ENCODE measurements around the gene RPTOR. TPM values are rescaled to one million over a fixed set of nuclear protein-coding genes. Genes with fewer than 3 reads are reported as not detected.

Gene RPTOR
- total RNA-seq, 1 experiment from 2014 or later, result 30.6 TPM

DNA sequence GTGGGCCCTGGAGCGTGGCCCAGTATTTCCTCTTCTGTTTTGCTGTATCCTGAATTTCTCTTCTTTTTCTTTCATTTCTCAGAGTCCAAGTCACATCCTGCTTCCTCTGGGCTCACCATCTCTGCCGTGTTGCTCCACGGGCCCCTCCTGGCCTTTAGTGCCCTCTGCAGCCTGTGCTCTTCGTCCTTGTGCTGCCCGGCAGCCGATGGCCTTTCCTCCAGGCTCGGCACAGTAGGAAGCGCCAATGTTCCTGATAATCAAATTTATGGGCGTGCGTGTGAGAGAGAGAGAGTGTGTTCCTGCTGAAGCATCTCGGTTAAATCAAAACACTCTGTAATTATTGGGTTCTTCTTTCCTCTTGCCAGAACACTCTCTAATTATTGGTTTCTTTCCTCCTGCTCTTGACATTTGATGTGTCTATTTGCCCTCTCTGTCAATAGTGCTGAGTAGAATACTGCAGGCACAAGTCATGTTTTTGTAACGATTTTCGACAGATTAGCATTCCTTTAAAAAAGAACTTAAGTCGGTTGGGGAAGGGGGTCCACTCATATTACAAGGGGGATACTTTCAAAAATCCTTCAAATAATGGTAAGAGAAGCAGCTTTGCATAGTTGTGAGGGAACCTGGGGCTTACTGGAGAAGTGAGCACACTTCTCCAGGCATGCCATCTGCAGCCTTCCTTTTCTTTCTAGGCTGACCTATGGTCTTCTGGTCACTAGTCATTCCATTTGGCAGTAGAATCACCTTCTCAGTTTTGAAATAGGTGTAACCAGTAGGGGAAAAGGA, 126.6 kb downstream of the RPTOR start:
- Histone ChIP-seq H3K36me3 (peaks cover 12% of the 10 kb centered on the region), H3K4me3 (no peak overlapping the region), H3K9me3 (no peaks in the 10 kb centered on the region), H3K27me3 (no peaks in the 10 kb centered on the region)
- no peak for DNase-seq

- Histone ChIP-seq H3K36me3 (peaks cover 12% of the 10 kb centered on the region), H3K9me3 (no peaks in the 10 kb centered on the region), H3K4me3 (no peak overlapping the region), H3K27me3 (no peaks in the 10 kb centered on the region)
- DNase-seq, result no peak
Observed at GRCh38 chr17:80671825-80672110, 127.1 kb downstream of the RPTOR start.

DNA sequence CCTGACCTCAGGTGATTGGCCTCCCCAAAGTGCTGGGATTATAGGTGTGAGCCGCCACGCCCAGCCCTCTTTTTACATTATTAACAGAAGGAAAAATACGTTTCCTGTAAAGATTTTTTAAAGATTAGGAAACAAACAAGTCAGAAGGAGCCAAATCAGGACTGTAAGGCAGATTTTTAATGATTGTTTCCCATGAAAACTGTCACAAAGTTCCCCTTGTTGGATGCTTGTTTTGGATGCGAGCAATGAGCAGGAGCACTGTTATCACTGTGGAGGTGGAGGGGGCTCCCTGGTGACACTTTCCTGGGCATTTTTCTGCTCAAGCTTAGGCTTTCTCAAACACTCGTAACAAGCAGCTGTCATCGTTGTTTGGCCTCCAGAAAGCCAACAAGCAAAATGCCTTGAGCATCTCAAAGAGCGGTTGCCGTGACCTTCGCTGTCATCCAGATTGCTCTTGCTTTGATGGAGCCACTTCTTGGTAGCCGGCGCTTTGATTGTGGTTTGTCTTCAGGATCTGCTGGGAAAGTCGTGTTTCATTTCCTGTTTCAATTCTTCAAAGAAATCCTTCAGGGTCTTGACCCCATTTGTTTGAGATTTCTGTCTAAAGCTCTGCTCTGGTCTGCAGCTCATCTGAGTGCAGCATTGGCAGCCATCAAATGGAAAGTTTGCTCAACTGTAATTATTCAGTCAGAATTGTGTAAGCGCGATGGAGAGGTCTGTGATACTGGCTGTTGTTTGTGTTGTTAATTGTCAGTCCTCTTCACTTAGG, 128.7 kb downstream of the RPTOR start:
- no peak for DNase-seq
- H3K4me3 ChIP-seq, result no peak overlapping the region
- H3K36me3 ChIP-seq, result peaks cover 12% of the 10 kb centered on the region
- no peaks in the 10 kb centered on the region for H3K9me3 ChIP-seq
- no peaks in the 10 kb centered on the region for H3K27me3 ChIP-seq

DNA sequence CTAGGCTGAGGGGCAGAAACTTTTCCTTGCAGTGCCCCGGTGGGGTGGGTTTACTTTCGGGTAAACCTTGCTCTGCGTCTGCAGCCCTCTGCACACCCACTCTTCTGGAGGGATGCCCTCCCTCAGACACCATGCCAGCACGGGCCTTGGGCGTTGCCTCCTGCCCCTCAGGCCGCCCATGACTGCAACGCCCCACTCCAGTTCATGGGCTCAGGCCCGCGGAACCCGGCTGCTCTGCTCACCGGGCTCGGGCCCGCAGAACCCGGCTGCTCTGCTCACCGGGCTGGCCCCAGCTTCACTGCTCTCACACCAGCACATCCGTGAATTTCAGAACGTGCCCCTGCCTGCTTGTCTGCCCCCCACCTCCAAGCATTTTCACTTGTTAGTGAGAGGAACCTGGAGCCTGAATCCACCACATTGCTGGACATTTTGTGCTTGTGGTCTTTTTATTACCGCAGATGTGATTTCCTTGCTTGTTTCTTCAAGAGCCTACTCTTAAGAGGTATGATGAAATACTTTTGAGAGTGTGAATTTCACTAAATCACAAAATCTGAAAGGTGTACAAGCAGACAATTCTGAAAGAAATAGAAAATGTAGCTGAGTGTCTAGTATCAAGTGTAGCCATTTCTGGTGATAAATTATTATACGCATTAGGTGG, 130.9 kb downstream of the RPTOR start:
- H3K36me3 ChIP-seq, result peaks cover 12% of the 10 kb centered on the region
- no peak overlapping the region for H3K4me3 ChIP-seq
- H3K27me3 ChIP-seq, result no peaks in the 10 kb centered on the region
- no peak for DNase-seq
- no peaks in the 10 kb centered on the region for H3K9me3 ChIP-seq

GRCh38 chr17:80676096-80676466, 131.4 kb downstream of the RPTOR start:
- H3K27me3 ChIP-seq, result no peaks in the 10 kb centered on the region
- no peak overlapping the region for H3K4me3 ChIP-seq
- DNase-seq, result no peak
- no peaks in the 10 kb centered on the region for H3K9me3 ChIP-seq
- H3K36me3 ChIP-seq, result peaks cover 10% of the 10 kb centered on the region

DNA sequence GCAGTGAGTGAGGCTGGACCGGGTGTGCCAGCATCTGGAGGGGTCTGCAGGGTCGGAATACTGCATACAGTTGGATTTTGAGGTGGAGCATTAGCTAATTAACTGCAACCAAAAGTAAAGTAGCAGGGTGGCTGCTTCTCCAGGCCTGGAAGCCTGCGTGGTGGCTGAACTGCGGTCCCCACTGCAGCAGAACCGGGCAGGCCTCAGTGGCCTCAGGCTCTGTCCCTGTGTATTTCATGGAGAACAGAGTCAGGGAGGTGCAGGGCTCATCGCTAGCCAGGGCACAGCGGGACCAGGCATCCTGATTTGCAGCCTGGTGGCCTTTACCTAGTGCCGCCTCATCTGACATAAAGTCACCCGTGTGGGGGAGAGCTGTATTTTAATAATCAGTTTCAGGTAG, 131.9 kb downstream of the RPTOR start:
- DNase-seq, result no peak
- Histone ChIP-seq H3K4me3 (no peak overlapping the region), H3K36me3 (peaks cover 5% of the 10 kb centered on the region)

GRCh38 chr17:80677214-80677756, 132.6 kb downstream of the RPTOR start:
- Histone ChIP-seq H3K9me3 (no peaks in the 10 kb centered on the region), H3K36me3 (no peaks in the 10 kb centered on the region), H3K27me3 (no peaks in the 10 kb centered on the region), H3K4me3 (no peak overlapping the region)
- DNase-seq, result no peak

More for the DNA sequence above, 131.9 kb downstream of the RPTOR start:
- no peaks in the 10 kb centered on the region for H3K9me3 ChIP-seq
- H3K27me3 ChIP-seq, result no peaks in the 10 kb centered on the region

- Histone ChIP-seq H3K4me3 (no peak overlapping the region), H3K27me3 (no peaks in the 10 kb centered on the region), H3K36me3 (0 out of 2 replicates have a peak, but pooled peaks cover 3% of the 10 kb centered on the region), H3K9me3 (no peaks in the 10 kb centered on the region)
- DNase-seq, result no peak
Observed at GRCh38 chr17:80679816-80680215, 135.2 kb downstream of the RPTOR start.

DNA sequence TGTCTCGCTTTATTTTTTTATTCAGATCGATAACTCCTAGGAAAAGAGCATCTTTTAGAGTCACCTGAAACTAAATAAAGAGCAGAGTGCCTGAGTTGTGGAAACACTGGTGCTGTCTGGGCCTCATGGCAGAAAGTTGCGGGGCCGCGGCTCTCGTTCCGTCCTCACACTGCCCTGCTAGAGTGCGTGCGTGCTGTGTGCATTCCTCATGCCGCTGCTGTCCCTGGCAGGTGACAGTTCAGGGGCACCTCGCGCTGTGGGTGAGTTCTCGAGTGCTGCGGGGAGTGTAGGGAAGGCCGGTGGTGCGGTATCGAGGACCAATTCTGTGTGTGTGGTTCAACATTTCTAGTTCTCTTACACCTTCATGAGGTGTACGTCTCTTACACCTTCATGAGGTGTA, 136.6 kb downstream of the RPTOR start:
- no peak for DNase-seq
- peaks cover 5% of the 10 kb centered on the region; the same call in 1 of the 2 replicates for H3K36me3 ChIP-seq
- H3K27me3 ChIP-seq, result no peaks in the 10 kb centered on the region
- no peaks in the 10 kb centered on the region for H3K9me3 ChIP-seq
- no peak overlapping the region for H3K4me3 ChIP-seq

DNA sequence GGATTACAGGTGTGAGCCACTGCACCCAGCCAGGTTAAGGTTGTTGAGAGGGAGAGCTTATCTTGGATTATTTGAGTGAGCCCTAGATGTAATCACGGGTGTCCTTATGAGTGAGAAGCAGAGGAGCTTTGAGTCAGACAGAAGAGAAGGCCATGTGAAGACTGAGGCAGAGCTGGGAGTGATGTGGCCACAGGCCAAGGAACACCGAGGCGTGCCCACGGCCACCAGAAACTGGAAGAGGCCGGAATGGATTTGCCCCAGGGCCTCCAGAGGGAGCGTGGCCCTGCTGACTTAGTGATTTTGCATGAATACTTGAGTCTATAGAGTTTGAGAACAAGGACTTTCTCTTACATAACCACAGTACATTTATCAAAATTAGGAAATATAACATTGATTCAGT, 137.7 kb downstream of the RPTOR start:
- Histone ChIP-seq H3K9me3 (no peaks in the 10 kb centered on the region), H3K27me3 (no peaks in the 10 kb centered on the region), H3K36me3 (peaks cover 5% of the 10 kb centered on the region; the same call in 1 of the 2 replicates), H3K4me3 (no peak overlapping the region)
- no peak for DNase-seq

- no peaks in the 10 kb centered on the region for H3K27me3 ChIP-seq
- no peak overlapping the region for H3K4me3 ChIP-seq
- DNase-seq, result no peak
- H3K9me3 ChIP-seq, result no peaks in the 10 kb centered on the region
- H3K36me3 ChIP-seq, result peaks cover 5% of the 10 kb centered on the region; the same call in 1 of the 2 replicates
Observed at GRCh38 chr17:80683625-80684104, 139.0 kb downstream of the RPTOR start.

DNA sequence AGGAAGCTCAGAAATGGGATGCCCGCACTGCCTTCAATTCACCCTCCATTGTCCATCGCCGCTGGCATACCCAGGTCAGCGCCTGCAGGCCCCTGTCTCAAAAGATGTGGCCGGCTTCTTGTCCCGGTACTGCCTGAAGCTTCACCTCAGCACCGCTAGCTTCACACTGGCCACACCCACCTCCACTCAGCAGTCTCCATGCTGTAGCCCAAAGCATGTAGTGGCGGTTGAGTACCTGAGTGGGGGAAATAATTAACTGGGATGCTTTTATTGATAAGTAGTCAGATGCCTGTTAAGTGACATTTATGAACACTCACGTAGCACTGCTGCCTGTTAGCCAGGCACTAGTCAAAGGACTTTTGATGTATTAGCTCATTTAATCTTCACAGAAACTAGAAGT, 143.2 kb downstream of the RPTOR start:
- Histone ChIP-seq H3K4me3 (no peak overlapping the region), H3K27me3 (no peaks in the 10 kb centered on the region), H3K9me3 (no peaks in the 10 kb centered on the region), H3K36me3 (peaks cover 5% of the 10 kb centered on the region; the same call in 1 of the 2 replicates)
- DNase-seq, result no peak

GRCh38 chr17:80689129-80689619, 144.5 kb downstream of the RPTOR start:
- no peak for DNase-seq
- no peaks in the 10 kb centered on the region for H3K27me3 ChIP-seq
- H3K4me3 ChIP-seq, result no peak overlapping the region
- H3K36me3 ChIP-seq, result peaks cover 2% of the 10 kb centered on the region; the same call in 1 of the 2 replicates
- H3K9me3 ChIP-seq, result no peaks in the 10 kb centered on the region

GRCh38 chr17:80691784-80692183, 147.1 kb downstream of the RPTOR start:
- no peak for DNase-seq
- no peaks in the 10 kb centered on the region; the same call in 1 of the 2 replicates for H3K36me3 ChIP-seq
- H3K27me3 ChIP-seq, result no peaks in the 10 kb centered on the region
- H3K4me3 ChIP-seq, result no peak overlapping the region
- H3K9me3 ChIP-seq, result no peaks in the 10 kb centered on the region

GRCh38 chr17:80692931-80693467, 148.4 kb downstream of the RPTOR start:
- Histone ChIP-seq H3K4me3 (no peak overlapping the region), H3K27me3 (no peaks in the 10 kb centered on the region), H3K36me3 (no peaks in the 10 kb centered on the region; the same call in 1 of the 2 replicates), H3K9me3 (no peaks in the 10 kb centered on the region)
- no peak for DNase-seq

GRCh38 chr17:80693511-80693910, 148.9 kb downstream of the RPTOR start:
- Histone ChIP-seq H3K9me3 (no peaks in the 10 kb centered on the region), H3K27me3 (no peaks in the 10 kb centered on the region), H3K36me3 (no peaks in the 10 kb centered on the region; the same call in 1 of the 2 replicates), H3K4me3 (no peak overlapping the region)
- DNase-seq, result no peak

All from MG63 (cell line).